K562 (cell line): Measurements from ENCODE around the gene ERAP2. TPM values are rescaled to one million over a fixed set of nuclear protein-coding genes. Genes with fewer than 3 reads are reported as not detected.

ENCODE experiments used
- ATF4 ChIP-seq: fragments of 450-650 bp; formaldehyde crosslinking; IDR thresholded peaks from 2 replicates; pipeline ENCODE4 v1.4.0; 2022; ENCODE audit warnings: mild to moderate bottlenecking, moderate library complexity
- BCL6 ChIP-seq: fragments of 250-450 bp; sonication (Bioruptor Pico); IDR thresholded peaks from 2 replicates; pipeline ENCODE4 v1.4.0; 2020
- BHLHE40 ChIP-seq: IDR thresholded peaks from 2 replicates; pipeline ENCODE4 v1.6.1; 2011; ENCODE audit warnings: low read length, improper control_type of control experiment
- CCNT2 ChIP-seq: IDR thresholded peaks from 2 replicates; pipeline ENCODE4 v1.6.1; 2011; ENCODE audit warnings: borderline replicate concordance, low read depth, mild to moderate bottlenecking, moderate library complexity, mixed read lengths, low read length; ENCODE audit not compliant: insufficient read length; ENCODE audit errors: extremely low read depth
- ESRRA ChIP-seq: fragments of 450-650 bp; IDR thresholded peaks from 2 replicates; pipeline ENCODE4 v1.6.1; 2014; ENCODE audit warnings: low read depth, mild to moderate bottlenecking, moderate library complexity, borderline replicate concordance
- FOSL1 ChIP-seq: fragments of 200-800 bp; sonication (Bioruptor generic); conservative IDR thresholded peaks from 2 replicates; pipeline ENCODE4 v1.6.1; 2016; ENCODE audit warnings: missing genetic modification characterization, missing compliant biosample characterization
- HEY1 ChIP-seq: fragments of 250-450 bp; sonication (Bioruptor Pico); IDR thresholded peaks from 2 replicates; pipeline ENCODE4 v1.5.0; 2020; ENCODE audit warnings: mild to moderate bottlenecking, moderate library complexity, borderline replicate concordance
- HINFP ChIP-seq: fragments of 450-650 bp; conservative IDR thresholded peaks from 2 replicates; pipeline ENCODE4 v1.6.1; 2016; ENCODE audit warnings: missing genetic modification characterization, low read depth, mild to moderate bottlenecking, control low read depth, missing compliant biosample characterization
- HNRNPH1 ChIP-seq: fragments of 200-400 bp; formaldehyde crosslinking; optimal IDR thresholded peaks from 2 replicates; pipeline ENCODE3; 2017; ENCODE audit warnings: low read depth, mild to moderate bottlenecking, low read length, moderate library complexity
- MYNN ChIP-seq, 2 experiments: sonication (generic); formaldehyde crosslinking in 1 of 2; IDR thresholded peaks; 2 replicates each; pipeline versions ENCODE4 v1.5.0 to v1.6.1; 2016 to 2020; ENCODE audit warnings: antibody characterized with exemption in 1 of 2, missing genetic modification reagents in 1 of 2
- NFIC ChIP-seq: fragments of 450-650 bp; IDR thresholded peaks from 2 replicates; pipeline ENCODE4 v1.6.1; 2017; ENCODE audit warnings: mild to moderate bottlenecking, inconsistent platforms
- POLR3G ChIP-seq: IDR thresholded peaks from 2 replicates; pipeline ENCODE4 v1.6.1; 2011; ENCODE audit not compliant: insufficient read length, insufficient replicate concordance; ENCODE audit errors: extremely low read depth
- RBBP5 ChIP-seq: fragments of 200-600 bp; sonication (generic); IDR thresholded peaks from 2 replicates; pipeline ENCODE4 v1.6.1; 2012; ENCODE audit warnings: borderline replicate concordance, mild to moderate bottlenecking, low read length, control low read depth, inconsistent platforms; ENCODE audit not compliant: insufficient read depth, poor library complexity, severe bottlenecking
- SMC3 ChIP-seq: conservative IDR thresholded peaks from 2 replicates; pipeline ENCODE4 v1.6.1; 2011; ENCODE audit warnings: low read depth, low read length, improper control_type of control experiment; ENCODE audit not compliant: insufficient read depth
- TCF15 ChIP-seq: fragments of 250-450 bp; sonication (Bioruptor Pico); IDR thresholded peaks from 2 replicates; pipeline ENCODE4 v1.8.0; 2022; ENCODE audit warnings: moderate library complexity, mild to moderate bottlenecking, inconsistent platforms
- TCF3 ChIP-seq: sonication (generic); formaldehyde crosslinking; IDR thresholded peaks from 2 replicates; pipeline ENCODE4 v1.4.0; 2020; ENCODE audit warnings: mild to moderate bottlenecking, missing genetic modification reagents
- THRA ChIP-seq: fragments of 450-650 bp; IDR thresholded peaks from 2 replicates; pipeline ENCODE4 v1.6.1; 2017; ENCODE audit warnings: mild to moderate bottlenecking, moderate library complexity
- YY1 ChIP-seq, 3 experiments: IDR thresholded peaks; 2 replicates each; pipeline ENCODE4 v1.6.1; 2011; ENCODE audit warnings: low read length in 2 of 3, mild to moderate bottlenecking in 2 of 3, moderate library complexity in 2 of 3, borderline replicate concordance in 1 of 3, control low read depth in 1 of 3, low read depth in 1 of 3; ENCODE audit not compliant: insufficient read depth in 3 of 3, insufficient replicate concordance in 2 of 3, control insufficient read depth in 1 of 3, insufficient read length in 1 of 3; ENCODE audit errors: extremely low read depth in 1 of 3
- ZBTB17 ChIP-seq: fragments of 450-650 bp; formaldehyde crosslinking; IDR thresholded peaks from 2 replicates; pipeline ENCODE4 v1.4.0; 2020; ENCODE audit warnings: mild to moderate bottlenecking
- ZC3H11A ChIP-seq: IDR thresholded peaks from 2 replicates; pipeline ENCODE4 v1.6.1; 2012; ENCODE audit warnings: low read depth, low read length, improper control_type of control experiment
- ZNF146 ChIP-seq: IDR thresholded peaks from one replicate; pipeline ENCODE4 v1.6.1; 2018; ENCODE audit warnings: missing compliant biosample characterization; ENCODE audit not compliant: unreplicated experiment
- ZNF764 ChIP-seq: fragments of 250-450 bp; sonication (Bioruptor Pico); IDR thresholded peaks from 2 replicates; pipeline ENCODE4 v1.4.0; 2020; ENCODE audit warnings: low read depth, mild to moderate bottlenecking, moderate library complexity
- ZNF766 ChIP-seq: fragments of 200-800 bp; sonication (Bioruptor generic); conservative IDR thresholded peaks from 2 replicates; pipeline ENCODE4 v1.6.1; 2016; ENCODE audit warnings: missing genetic modification characterization, missing compliant biosample characterization
- ZZZ3 ChIP-seq: fragments of 450-650 bp; IDR thresholded peaks from 2 replicates; pipeline ENCODE4 v1.6.1; 2016; ENCODE audit warnings: antibody characterized with exemption, mild to moderate bottlenecking, moderate library complexity
- polyA plus RNA-seq, 8 experiments: library from polyadenylated mRNA; depleted of rRNA in 4 of 8; stranded (reverse) in 5 of 8; unstranded in 3 of 8; fragments of >200 nt; fragmentation: Nextera tagmentation in 2 of 8; fragmentation: Illumina TruSeq in 1 of 8; extraction: Ambion mirVana in 2 of 8; extraction: Trizol in 1 of 8; gene quantifications; 2 replicates each; pipeline versions ENCODE4 v1.2.1 to v1.2.3, GENCODE V29; 2011 to 2014; ENCODE audit warnings: inconsistent platforms in 1 of 8, missing spikeins in 1 of 8
- total RNA-seq, 7 experiments: library from RNA; depleted of rRNA in 6 of 7; stranded (reverse); fragments of >200 nt in 6 of 7; fragmentation: Illumina TruSeq in 2 of 7; extraction: Trizol in 2 of 7; gene quantifications; 2 replicates each; pipeline versions ENCODE4 v1.2.1 to v1.2.3, GENCODE V29; 2011 to 2021; ENCODE audit warnings: low replicate concordance in 1 of 7

Gene ERAP2
- total and polyA plus RNA-seq, 9 of the 15 experiments (the other 6 are each of a cell fraction or from before 2014, with no cell fraction given) = 0.93 to 4.0 (median 2.1) TPM

- peak; percentile 13; the same call in 1 of the 2 replicates for TF ChIP-seq ATF4 (CRISPR knock-in tag)
- TF ChIP-seq ZNF766 (CRISPR knock-in tag) = no peak
- TF ChIP-seq ZZZ3 = no peak
- no peak for TF ChIP-seq ZNF764
- TF ChIP-seq TCF15 (CRISPR knock-in tag) = no peak
- TF ChIP-seq TCF3 = no peak
- no peak for TF ChIP-seq HEY1
- no peak for TF ChIP-seq HINFP (tag)
- TF ChIP-seq ZBTB17 (CRISPR knock-in tag) = no peak
- no peak for TF ChIP-seq BCL6 (CRISPR knock-in tag)
- TF ChIP-seq HNRNPH1 = no peak
- TF ChIP-seq BHLHE40 = no peak
- no peak for TF ChIP-seq MYNN (IDR thresholded peaks at IDR 0.05)
- no peak for TF ChIP-seq MYNN (CRISPR knock-in tag; IDR thresholded peaks at IDR 0.05)
- TF ChIP-seq NFIC = no peak
- TF ChIP-seq POLR3G = no peak
- TF ChIP-seq ZNF146 (CRISPR knock-in tag) = no peak
- TF ChIP-seq RBBP5 = peak; percentile 61
- 0 out of 2 replicates have a peak, but pooled peaks have one; percentile 7 for TF ChIP-seq FOSL1 (tag)
- TF ChIP-seq ESRRA = no peak
- no peak for TF ChIP-seq SMC3
- no peak for TF ChIP-seq CCNT2
- TF ChIP-seq THRA = no peak
- TF ChIP-seq YY1 (IDR thresholded peaks at IDR 0.05; ENCODE audit: borderline replicate concordance in 1 of 3, control insufficient read depth in 1 of 3, extremely low read depth in 1 of 3, insufficient read depth in 3 of 3, insufficient read length in 1 of 3, insufficient replicate concordance in 2 of 3, low read depth in 1 of 3, low read length in 2 of 3) = no peak
- TF ChIP-seq ZC3H11A = no peak
Observed at GRCh38 chr5:96876292-96876850, at the start of gene ERAP2 (continued).
